Activated CD4-positive, alpha-beta T cell treated with anti-CD3 and anti-CD28 coated beads, Interleukin-2, amount 50 U/mL, for 1 hour (primary cell): ENCODE measurements around the gene SPAG16.
A peak's percentile ranks its signal among the peaks of the same experiment; 100 is the strongest.

Source experiments
- DNase-seq: peaks from one replicate; pipeline ENCODE4 v3.0.0-alpha.2; 2020

The SPAG16 gene

GRCh38 chr2:213284105-213285090 is at the start of gene SPAG16:
TSS of gene SPAG16 (plus strand) at chr2:213284464.
- DNase-seq, result peak; percentile 96

GRCh38 chr2:213234641-213235040 is 49.6 kb upstream of the SPAG16 start:
- DNase-seq, result no peak

- no peak for DNase-seq
Measured at GRCh38 chr2:213235741-213236140, 48.5 kb upstream of the SPAG16 start.

- DNase-seq, result no peak
Measured at GRCh38 chr2:213237251-213237650, 47.0 kb upstream of the SPAG16 start.

- DNase-seq, result no peak
Measured at GRCh38 chr2:213237787-213238186, 46.5 kb upstream of the SPAG16 start.

- no peak for DNase-seq
Measured at GRCh38 chr2:213238753-213239495, 45.3 kb upstream of the SPAG16 start.

GRCh38 chr2:213241817-213242216 is 42.4 kb upstream of the SPAG16 start:
- no peak for DNase-seq

GRCh38 chr2:213242653-213243052 is 41.6 kb upstream of the SPAG16 start:
- DNase-seq, result no peak

- no peak for DNase-seq
Measured at GRCh38 chr2:213243189-213244044, 40.8 kb upstream of the SPAG16 start.

- peak; percentile 52 for DNase-seq
Measured at GRCh38 chr2:213246497-213247281, 37.6 kb upstream of the SPAG16 start.

GRCh38 chr2:213247566-213247965 is 36.7 kb upstream of the SPAG16 start:
- DNase-seq, result no peak

- no peak for DNase-seq
Measured at GRCh38 chr2:213248637-213249036, 35.6 kb upstream of the SPAG16 start.

- no peak for DNase-seq
Measured at GRCh38 chr2:213249502-213249901, 34.8 kb upstream of the SPAG16 start.

GRCh38 chr2:213251618-213252017 is 32.6 kb upstream of the SPAG16 start:
- no peak for DNase-seq

GRCh38 chr2:213252206-213252605 is 32.1 kb upstream of the SPAG16 start:
- no peak for DNase-seq

- DNase-seq, result no peak
Measured at GRCh38 chr2:213253162-213253561, 31.1 kb upstream of the SPAG16 start.

GRCh38 chr2:213259266-213259665 is 25.0 kb upstream of the SPAG16 start:
- DNase-seq, result no peak

GRCh38 chr2:213261237-213261636 is 23.0 kb upstream of the SPAG16 start:
- no peak for DNase-seq

- DNase-seq, result no peak
Measured at GRCh38 chr2:213261715-213262114, 22.5 kb upstream of the SPAG16 start.

GRCh38 chr2:213265679-213266078 is 18.6 kb upstream of the SPAG16 start:
- DNase-seq, result no peak

GRCh38 chr2:213266421-213266820 is 17.8 kb upstream of the SPAG16 start:
- no peak for DNase-seq

GRCh38 chr2:213271947-213272346 is 12.3 kb upstream of the SPAG16 start:
- no peak for DNase-seq
